ENCODE results near the gene KCNN4.

Gene KCNN4

DNA sequence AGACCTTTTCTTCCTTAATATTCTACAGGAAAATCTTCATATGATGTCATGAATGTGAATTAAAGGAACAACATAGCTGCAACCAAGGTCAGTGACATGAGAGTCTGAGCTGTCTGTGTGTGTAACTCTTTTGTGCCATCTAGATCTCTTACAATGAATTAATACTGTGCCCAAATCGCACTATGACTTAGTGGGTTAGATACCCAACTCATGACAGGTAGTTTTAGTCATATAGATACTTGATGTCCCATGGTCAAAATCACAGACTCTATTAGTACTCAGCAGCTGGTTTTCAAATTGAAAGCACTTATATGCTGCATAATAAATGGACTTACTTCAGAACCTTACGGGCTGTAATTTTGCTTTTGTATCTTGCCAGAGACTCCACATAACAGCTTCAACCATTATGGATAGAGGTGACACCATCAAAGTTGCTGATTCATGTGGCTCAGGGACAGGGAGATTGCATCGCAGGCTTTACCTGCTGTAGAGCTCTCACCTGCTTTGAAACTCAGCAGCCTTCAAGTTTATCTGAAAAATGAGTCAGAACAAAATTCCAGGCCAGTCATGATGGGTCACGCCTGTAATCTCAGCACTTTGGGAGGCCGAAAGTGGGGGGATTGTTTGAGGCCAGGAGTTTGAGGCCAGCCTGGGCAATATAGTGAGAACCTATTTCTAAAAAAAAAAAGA, 34.0 kb upstream of the KCNN4 start:
- Histone ChIP-seq H3K36me3 (replicated peaks; ENCODE audit: low read depth, low read length) (no peaks in the 10 kb centered on the region), H3K4me1 (ENCODE audit: low read length) (peaks cover 7% of the 10 kb centered on the region), H3K4me2 (ENCODE audit: low read length) (no peak overlapping the region), H3K79me2 (ENCODE audit: low read length) (no peaks in the 10 kb centered on the region), H3K27ac (ENCODE audit: low read length) (no peak overlapping the region), H3K9ac (ENCODE audit: low read length) (no peak overlapping the region), H2AFZ (ENCODE audit: low read depth, low read length) (no peak overlapping the region), H3K4me3 (ENCODE audit: low read length) (no peak overlapping the region), H4K20me1 (ENCODE audit: insufficient read depth, low read length) (no peaks in the 10 kb centered on the region), H3K27me3 (ENCODE audit: low read depth, low read length) (0 out of 2 replicates have a peak, but pooled peaks cover 2% of the 10 kb centered on the region), H3K9me3 (ENCODE audit: insufficient read depth, low read length) (no peaks in the 10 kb centered on the region)
- TF ChIP-seq, protein P1, sequence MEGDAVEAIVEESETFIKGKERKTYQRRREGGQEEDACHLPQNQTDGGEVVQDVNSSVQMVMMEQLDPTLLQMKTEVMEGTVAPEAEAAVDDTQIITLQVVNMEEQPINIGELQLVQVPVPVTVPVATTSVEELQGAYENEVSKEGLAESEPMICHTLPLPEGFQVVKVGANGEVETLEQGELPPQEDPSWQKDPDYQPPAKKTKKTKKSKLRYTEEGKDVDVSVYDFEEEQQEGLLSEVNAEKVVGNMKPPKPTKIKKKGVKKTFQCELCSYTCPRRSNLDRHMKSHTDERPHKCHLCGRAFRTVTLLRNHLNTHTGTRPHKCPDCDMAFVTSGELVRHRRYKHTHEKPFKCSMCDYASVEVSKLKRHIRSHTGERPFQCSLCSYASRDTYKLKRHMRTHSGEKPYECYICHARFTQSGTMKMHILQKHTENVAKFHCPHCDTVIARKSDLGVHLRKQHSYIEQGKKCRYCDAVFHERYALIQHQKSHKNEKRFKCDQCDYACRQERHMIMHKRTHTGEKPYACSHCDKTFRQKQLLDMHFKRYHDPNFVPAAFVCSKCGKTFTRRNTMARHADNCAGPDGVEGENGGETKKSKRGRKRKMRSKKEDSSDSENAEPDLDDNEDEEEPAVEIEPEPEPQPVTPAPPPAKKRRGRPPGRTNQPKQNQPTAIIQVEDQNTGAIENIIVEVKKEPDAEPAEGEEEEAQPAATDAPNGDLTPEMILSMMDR (IDR thresholded peaks at IDR 0.05; ENCODE audit: low read depth, low read length), result no peak
- no peak for TF ChIP-seq EZH2phosphoT487 (IDR thresholded peaks at IDR 0.05; ENCODE audit: low read depth)

GRCh38 chr19:43812688-43813087, 31.9 kb upstream of the KCNN4 start:
- Histone ChIP-seq H3K79me2 (ENCODE audit: low read length) (no peaks in the 10 kb centered on the region), H3K9ac (ENCODE audit: low read length) (no peak overlapping the region), H4K20me1 (ENCODE audit: insufficient read depth, low read length) (no peaks in the 10 kb centered on the region), H2AFZ (ENCODE audit: low read depth, low read length) (no peak overlapping the region), H3K9me3 (ENCODE audit: insufficient read depth, low read length) (no peaks in the 10 kb centered on the region), H3K36me3 (replicated peaks; ENCODE audit: low read depth, low read length) (no peaks in the 10 kb centered on the region), H3K27ac (ENCODE audit: low read length) (no peak overlapping the region), H3K4me1 (ENCODE audit: low read length) (peaks cover 11% of the 10 kb centered on the region), H3K27me3 (ENCODE audit: low read depth, low read length) (0 out of 2 replicates have a peak, but pooled peaks cover 2% of the 10 kb centered on the region), H3K4me3 (ENCODE audit: low read length) (no peak overlapping the region), H3K4me2 (ENCODE audit: low read length) (no peak overlapping the region)
- no peak for TF ChIP-seq EZH2phosphoT487 (IDR thresholded peaks at IDR 0.05; ENCODE audit: low read depth)
- TF ChIP-seq, protein P1 (IDR thresholded peaks at IDR 0.05; ENCODE audit: low read depth, low read length), result no peak

DNA sequence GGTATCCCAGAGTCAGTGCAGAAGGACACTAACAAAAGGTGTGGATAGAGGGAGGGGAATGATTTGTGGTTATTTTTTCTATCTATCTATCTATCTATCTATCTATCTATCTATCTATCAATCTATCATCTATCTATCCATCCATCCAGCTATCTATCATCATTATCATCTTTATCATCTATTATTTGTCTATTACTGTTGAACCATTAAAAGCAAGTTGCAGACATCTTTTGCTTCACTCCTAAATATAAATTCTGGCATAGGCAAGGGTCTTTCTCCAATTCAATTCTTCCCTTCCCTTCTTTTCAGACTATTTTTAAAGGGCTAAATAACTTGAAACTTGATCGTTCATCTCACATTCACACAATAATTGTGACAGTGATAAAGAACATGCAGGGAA, 31.5 kb upstream of the KCNN4 start:
- TF ChIP-seq EZH2phosphoT487 (IDR thresholded peaks at IDR 0.05; ENCODE audit: low read depth), result no peak
- TF ChIP-seq, protein P1 (IDR thresholded peaks at IDR 0.05; ENCODE audit: low read depth, low read length), result no peak
- Histone ChIP-seq H3K4me2 (ENCODE audit: low read length) (no peak overlapping the region), H4K20me1 (ENCODE audit: insufficient read depth, low read length) (no peaks in the 10 kb centered on the region), H2AFZ (ENCODE audit: low read depth, low read length) (no peak overlapping the region), H3K36me3 (replicated peaks; ENCODE audit: low read depth, low read length) (no peaks in the 10 kb centered on the region), H3K4me3 (ENCODE audit: low read length) (no peak overlapping the region), H3K27ac (ENCODE audit: low read length) (no peak overlapping the region), H3K27me3 (ENCODE audit: low read depth, low read length) (peaks cover 5% of the 10 kb centered on the region; the same call in 1 of the 2 replicates), H3K79me2 (ENCODE audit: low read length) (no peaks in the 10 kb centered on the region), H3K9ac (ENCODE audit: low read length) (no peak overlapping the region), H3K9me3 (ENCODE audit: insufficient read depth, low read length) (no peaks in the 10 kb centered on the region), H3K4me1 (ENCODE audit: low read length) (peaks cover 11% of the 10 kb centered on the region)

DNA sequence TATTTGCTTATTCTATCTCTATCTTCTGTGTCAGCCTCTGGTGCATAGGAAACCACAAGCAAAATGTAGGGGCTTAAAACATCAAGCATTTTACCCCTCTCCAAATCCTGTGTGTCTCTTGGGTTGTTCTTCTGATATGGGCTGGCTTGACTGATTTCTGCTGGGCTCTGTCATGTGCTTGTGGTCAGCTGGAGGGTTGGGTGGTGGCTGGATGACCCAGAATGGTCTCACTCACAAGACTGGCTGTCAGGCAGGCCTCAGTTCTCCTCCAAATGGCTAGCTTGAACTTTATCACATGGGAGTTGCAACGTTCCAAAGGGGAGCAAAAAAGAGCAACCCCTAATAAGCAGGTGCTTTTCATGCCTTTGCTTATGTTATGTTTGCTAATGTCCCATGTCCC, 31.1 kb upstream of the KCNN4 start:
- Histone ChIP-seq H3K4me2 (ENCODE audit: low read length) (no peak overlapping the region), H3K27me3 (ENCODE audit: low read depth, low read length) (peaks cover 5% of the 10 kb centered on the region; the same call in 1 of the 2 replicates), H3K9me3 (ENCODE audit: insufficient read depth, low read length) (no peaks in the 10 kb centered on the region), H3K9ac (ENCODE audit: low read length) (no peak overlapping the region), H3K27ac (ENCODE audit: low read length) (no peak overlapping the region), H3K36me3 (replicated peaks; ENCODE audit: low read depth, low read length) (no peaks in the 10 kb centered on the region), H2AFZ (ENCODE audit: low read depth, low read length) (no peak overlapping the region), H3K4me3 (ENCODE audit: low read length) (no peak overlapping the region), H3K79me2 (ENCODE audit: low read length) (no peaks in the 10 kb centered on the region), H4K20me1 (ENCODE audit: insufficient read depth, low read length) (no peaks in the 10 kb centered on the region), H3K4me1 (ENCODE audit: low read length) (peaks cover 11% of the 10 kb centered on the region)
- TF ChIP-seq, protein P1 (IDR thresholded peaks at IDR 0.05; ENCODE audit: low read depth, low read length), result no peak
- no peak for TF ChIP-seq EZH2phosphoT487 (IDR thresholded peaks at IDR 0.05; ENCODE audit: low read depth)
